RPMI7951 (cell line): ENCODE measurements around the gene TLE1. TPM values are rescaled to one million over a fixed set of nuclear protein-coding genes. Genes with fewer than 3 reads are reported as not detected.

Source experiments
- DNase-seq: peaks from one replicate; pipeline ENCODE4 v3.0.0-alpha.2; 2012; ENCODE audit warnings: low read depth
- total RNA-seq: library from RNA; depleted of rRNA; stranded (reverse); fragments of >200 nt; shearing (Covaris generic); gene quantifications from 2 replicates; pipeline ENCODE4 v1.2.3, GENCODE V29; 2014

The TLE1 gene
- total RNA-seq, 1 experiment from 2014 or later: 19.2 TPM

GRCh38 chr9:81686614-81687520, 2.5 kb downstream of the TLE1 start:
- DNase-seq: peak; percentile 77

GRCh38 chr9:81685763-81686613, 3.4 kb downstream of the TLE1 start:
- DNase-seq: peak; percentile 47

DNA sequence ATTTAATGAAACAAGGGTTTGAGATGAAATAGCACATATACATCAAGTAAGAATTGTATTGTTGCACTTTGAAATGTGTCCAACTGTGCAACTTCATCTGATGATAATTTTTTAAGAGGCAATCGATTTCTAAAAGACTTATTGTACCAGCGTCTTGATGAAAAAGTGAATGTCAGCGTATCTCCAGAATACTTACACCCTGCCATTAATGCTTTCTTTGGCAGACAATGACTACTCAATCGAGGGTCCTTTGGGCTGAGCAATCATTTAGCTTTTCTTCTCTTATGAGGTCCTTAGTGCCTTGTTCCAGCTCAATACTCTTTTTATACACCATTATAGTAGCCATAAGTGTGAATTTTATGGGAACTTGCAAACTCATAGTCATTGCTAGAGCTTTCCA, 4.7 kb downstream of the TLE1 start:
- DNase-seq: no peak

GRCh38 chr9:81683704-81684103, 5.6 kb downstream of the TLE1 start:
- DNase-seq: no peak

- DNase-seq: no peak
These were observed 6.1 kb downstream of the TLE1 start for GRCh38 chr9:81683238-81683637.

GRCh38 chr9:81682797-81683196, 6.5 kb downstream of the TLE1 start:
- DNase-seq: peak; percentile 21

GRCh38 chr9:81682177-81682576, 7.2 kb downstream of the TLE1 start:
- DNase-seq: no peak

- no peak for DNase-seq
These were observed 8.8 kb downstream of the TLE1 start for GRCh38 chr9:81680506-81680905.

- DNase-seq: no peak
These were observed 9.3 kb downstream of the TLE1 start for GRCh38 chr9:81680006-81680405.

DNA sequence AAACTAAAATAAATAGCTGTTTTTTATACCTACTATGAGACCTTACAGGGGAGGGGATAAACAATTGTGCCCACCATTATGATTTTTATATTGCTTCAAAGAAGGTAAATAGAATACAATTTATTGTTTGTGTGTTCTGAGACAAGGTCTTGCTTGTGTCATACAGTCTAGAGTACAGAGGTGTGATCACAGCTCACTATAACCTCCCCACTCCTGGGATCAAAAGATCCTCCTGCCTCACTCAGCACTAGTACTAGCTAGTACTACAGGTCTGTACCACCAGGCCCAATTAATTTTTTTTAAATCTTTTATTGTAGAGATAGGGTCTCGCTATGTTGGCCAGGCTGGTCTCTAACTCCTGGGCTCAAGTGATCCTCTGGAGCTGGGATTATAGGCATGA, 11.3 kb downstream of the TLE1 start:
- no peak for DNase-seq

- no peak for DNase-seq
These were observed 13.0 kb downstream of the TLE1 start for GRCh38 chr9:81676395-81676794.

DNA sequence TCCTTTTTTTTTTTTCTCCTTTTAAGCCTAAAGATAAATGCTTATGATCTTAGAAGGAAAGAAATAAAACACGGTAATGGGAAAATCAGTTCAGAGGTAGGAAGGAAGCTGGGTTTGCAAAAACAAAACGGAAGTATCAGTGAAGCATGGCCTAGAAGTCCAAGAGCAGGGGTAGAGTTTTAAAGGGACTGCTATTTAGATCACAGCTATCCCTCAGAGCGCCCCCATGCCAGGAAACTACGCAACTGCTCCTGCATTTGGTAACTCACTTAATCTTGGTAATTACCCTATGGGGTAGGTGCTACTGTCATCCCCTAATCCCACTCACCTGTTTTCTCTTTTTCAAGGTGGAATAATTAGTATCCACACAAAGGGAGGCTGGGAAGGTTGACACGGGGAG, 16.0 kb downstream of the TLE1 start:
- DNase-seq: no peak

- peak; percentile 31 for DNase-seq
These were observed 17.5 kb downstream of the TLE1 start for GRCh38 chr9:81671880-81672280.

DNA sequence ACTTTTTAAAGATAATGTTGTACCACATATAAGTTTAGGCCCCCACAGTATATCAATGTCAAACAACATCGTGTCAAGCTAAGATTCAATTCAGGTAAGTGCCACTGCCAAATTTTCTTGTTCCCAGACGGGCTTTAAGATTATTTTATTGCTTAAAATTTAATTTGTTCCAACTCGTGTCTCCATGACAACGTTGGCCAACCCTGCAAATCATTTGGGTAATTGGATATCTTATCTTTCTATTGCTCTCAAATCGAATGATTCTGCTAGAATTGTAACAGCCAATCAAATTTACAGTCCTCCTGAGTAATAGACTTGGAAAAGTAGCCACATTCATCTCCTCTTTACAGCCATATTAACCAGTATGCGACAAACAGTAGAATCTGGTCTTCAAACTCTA, 19.5 kb downstream of the TLE1 start:
- no peak for DNase-seq

- no peak for DNase-seq
These were observed 20.2 kb downstream of the TLE1 start for GRCh38 chr9:81669041-81669651.

DNA sequence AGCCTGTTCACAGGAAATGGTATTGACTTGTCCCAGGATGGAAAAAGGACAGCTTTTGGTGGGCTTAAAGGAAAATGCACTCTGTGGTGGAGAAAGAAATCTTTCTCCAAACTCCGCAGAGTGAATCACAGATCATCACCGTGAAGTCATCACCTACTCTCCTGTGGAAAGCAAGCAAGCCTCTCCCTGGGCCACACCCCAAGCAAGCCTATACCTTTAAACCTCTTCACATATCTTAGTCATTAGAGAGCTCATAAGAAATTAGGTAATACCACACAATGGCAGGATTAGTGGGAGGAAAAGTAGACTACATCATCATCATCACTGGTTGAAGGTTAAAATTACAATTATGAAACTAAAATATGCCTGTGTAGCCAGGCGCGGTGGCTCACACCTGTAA, 23.2 kb downstream of the TLE1 start:
- DNase-seq: no peak

- DNase-seq: peak; percentile 11
These were observed 23.9 kb downstream of the TLE1 start for GRCh38 chr9:81665322-81665871.

GRCh38 chr9:81664638-81665222, 24.6 kb downstream of the TLE1 start:
- no peak for DNase-seq

DNA sequence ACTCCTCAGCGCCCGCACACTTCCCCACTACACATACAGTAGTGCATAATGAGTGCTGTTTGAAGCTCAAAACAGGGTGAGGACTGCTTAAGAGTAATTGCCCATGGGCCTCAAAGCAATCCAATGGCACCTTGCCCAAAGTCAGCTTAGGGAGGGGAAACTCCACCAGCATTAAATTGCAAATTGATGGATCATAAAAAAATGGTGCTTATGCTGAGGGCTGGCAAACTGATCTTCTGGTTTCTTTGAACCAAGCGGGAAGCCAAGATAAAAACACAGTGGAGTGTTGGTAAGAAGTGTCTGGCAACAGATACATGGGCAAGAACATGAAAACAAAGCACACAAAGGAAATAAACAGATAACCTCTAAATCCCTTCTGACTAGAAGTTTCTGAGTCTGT, 28.0 kb downstream of the TLE1 start:
- DNase-seq: no peak

GRCh38 chr9:81656871-81657337, 32.4 kb downstream of the TLE1 start:
- no peak for DNase-seq

GRCh38 chr9:81656004-81656403, 33.3 kb downstream of the TLE1 start:
- no peak for DNase-seq

DNA sequence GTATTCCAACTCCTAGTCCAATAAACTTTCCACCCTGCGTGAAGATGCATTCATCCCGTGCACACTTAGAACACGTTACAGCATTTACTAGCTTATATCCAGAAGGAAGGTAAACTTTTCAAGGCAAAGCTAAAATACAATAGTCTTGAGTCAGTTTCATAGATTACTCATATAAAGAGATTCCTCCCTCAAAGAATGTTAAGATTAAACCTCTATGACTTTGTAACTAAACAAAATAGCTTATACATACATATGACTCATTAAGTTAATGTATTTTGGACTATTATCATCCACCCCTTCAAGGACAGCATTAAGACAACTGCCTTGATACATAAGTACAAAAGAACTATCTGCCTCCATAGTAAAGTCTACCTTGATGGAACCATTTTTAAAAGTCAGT, 36.1 kb downstream of the TLE1 start:
- no peak for DNase-seq
